Measurements from ENCODE around the gene DIP2A. TPM values are rescaled to one million over a fixed set of nuclear protein-coding genes. Genes with fewer than 3 reads are reported as not detected.

The DIP2A gene
- polyA plus RNA-seq, 1 donor from 2014 or later: 45.0 TPM

DNA sequence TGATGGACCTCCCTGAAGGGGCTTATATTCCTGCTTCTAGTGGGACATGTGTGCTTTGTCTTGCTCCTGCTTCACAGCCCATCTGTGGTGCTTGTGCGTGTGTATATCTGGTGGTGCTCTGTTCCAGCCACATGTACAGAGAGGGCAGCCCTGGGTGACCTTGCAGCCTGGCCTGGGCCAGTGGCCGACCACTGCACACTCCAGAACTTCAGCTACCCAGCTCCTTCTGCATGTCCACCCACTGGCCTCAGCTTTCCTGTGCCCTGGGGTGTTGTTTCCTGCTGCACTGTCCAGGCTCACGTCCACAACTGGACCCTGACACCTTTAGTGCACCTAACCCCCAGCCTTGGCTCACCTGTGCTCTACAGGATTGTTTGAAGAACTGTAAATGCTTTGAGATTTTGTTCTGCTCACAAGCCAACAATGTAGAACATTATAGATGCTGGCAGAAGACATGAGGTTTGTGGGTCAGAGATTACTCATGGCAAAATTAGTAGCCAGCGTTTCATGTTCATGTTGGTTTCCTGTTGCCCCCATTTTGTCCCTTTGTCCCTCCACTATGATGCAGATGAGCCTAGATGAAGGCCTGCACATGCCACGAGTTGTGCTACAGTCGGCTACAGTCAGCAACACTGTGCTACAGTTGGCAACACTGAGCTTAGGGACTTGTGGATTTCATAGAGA is 151.5 kb downstream of the DIP2A start:
- Histone ChIP-seq H4K20me1 (ENCODE audit: insufficient read depth) (no peaks in the 10 kb centered on the region), H3K4me2 (ENCODE audit: low read length) (no peak overlapping the region), H3K79me2 (replicated peaks; ENCODE audit: insufficient read depth, low read length) (no peaks in the 10 kb centered on the region), H2AFZ (ENCODE audit: low read depth, low read length) (no peak overlapping the region), H3K9me3 (ENCODE audit: low read length) (no peaks in the 10 kb centered on the region), H3K27me3 (ENCODE audit: insufficient read depth, low read depth, low read length) (no peaks in the 10 kb centered on the region), H3K27ac (ENCODE audit: low read length) (no peak overlapping the region), H3F3A (ENCODE audit: insufficient read depth, low read length, poor library complexity, severe bottlenecking) (no peaks in the 10 kb centered on the region), H3K9me2 (ENCODE audit: insufficient read depth, low read length) (no peaks in the 10 kb centered on the region), H3K4me3 (ENCODE audit: low read length) (no peak overlapping the region), H3K36me3 (ENCODE audit: insufficient read depth, low read length) (no peaks in the 10 kb centered on the region), H3K9ac (ENCODE audit: low read length) (no peak overlapping the region)
- TF ChIP-seq TAF1 (IDR thresholded peaks at IDR 0.05; ENCODE audit: low read depth) (no peak), POLR2AphosphoS5 (IDR thresholded peaks at IDR 0.05) (no peak), RAD21 (conservative IDR thresholded peaks at IDR 0.05) (no peak), EP300 (conservative IDR thresholded peaks at IDR 0.05; ENCODE audit: poor library complexity, severe bottlenecking) (no peak), SMC3 (conservative IDR thresholded peaks at IDR 0.05; ENCODE audit: poor library complexity) (no peak), MXI1 (conservative IDR thresholded peaks at IDR 0.05; ENCODE audit: poor library complexity, severe bottlenecking) (no peak), EZH2 (IDR thresholded peaks at IDR 0.05; ENCODE audit: borderline replicate concordance, insufficient read depth, low read length, poor library complexity, severe bottlenecking) (no peak)
- TF ChIP-seq, protein P1, sequence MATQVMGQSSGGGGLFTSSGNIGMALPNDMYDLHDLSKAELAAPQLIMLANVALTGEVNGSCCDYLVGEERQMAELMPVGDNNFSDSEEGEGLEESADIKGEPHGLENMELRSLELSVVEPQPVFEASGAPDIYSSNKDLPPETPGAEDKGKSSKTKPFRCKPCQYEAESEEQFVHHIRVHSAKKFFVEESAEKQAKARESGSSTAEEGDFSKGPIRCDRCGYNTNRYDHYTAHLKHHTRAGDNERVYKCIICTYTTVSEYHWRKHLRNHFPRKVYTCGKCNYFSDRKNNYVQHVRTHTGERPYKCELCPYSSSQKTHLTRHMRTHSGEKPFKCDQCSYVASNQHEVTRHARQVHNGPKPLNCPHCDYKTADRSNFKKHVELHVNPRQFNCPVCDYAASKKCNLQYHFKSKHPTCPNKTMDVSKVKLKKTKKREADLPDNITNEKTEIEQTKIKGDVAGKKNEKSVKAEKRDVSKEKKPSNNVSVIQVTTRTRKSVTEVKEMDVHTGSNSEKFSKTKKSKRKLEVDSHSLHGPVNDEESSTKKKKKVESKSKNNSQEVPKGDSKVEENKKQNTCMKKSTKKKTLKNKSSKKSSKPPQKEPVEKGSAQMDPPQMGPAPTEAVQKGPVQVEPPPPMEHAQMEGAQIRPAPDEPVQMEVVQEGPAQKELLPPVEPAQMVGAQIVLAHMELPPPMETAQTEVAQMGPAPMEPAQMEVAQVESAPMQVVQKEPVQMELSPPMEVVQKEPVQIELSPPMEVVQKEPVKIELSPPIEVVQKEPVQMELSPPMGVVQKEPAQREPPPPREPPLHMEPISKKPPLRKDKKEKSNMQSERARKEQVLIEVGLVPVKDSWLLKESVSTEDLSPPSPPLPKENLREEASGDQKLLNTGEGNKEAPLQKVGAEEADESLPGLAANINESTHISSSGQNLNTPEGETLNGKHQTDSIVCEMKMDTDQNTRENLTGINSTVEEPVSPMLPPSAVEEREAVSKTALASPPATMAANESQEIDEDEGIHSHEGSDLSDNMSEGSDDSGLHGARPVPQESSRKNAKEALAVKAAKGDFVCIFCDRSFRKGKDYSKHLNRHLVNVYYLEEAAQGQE (IDR thresholded peaks at IDR 0.05; ENCODE audit: borderline replicate concordance): no peak
- TF ChIP-seq, protein P2, sequence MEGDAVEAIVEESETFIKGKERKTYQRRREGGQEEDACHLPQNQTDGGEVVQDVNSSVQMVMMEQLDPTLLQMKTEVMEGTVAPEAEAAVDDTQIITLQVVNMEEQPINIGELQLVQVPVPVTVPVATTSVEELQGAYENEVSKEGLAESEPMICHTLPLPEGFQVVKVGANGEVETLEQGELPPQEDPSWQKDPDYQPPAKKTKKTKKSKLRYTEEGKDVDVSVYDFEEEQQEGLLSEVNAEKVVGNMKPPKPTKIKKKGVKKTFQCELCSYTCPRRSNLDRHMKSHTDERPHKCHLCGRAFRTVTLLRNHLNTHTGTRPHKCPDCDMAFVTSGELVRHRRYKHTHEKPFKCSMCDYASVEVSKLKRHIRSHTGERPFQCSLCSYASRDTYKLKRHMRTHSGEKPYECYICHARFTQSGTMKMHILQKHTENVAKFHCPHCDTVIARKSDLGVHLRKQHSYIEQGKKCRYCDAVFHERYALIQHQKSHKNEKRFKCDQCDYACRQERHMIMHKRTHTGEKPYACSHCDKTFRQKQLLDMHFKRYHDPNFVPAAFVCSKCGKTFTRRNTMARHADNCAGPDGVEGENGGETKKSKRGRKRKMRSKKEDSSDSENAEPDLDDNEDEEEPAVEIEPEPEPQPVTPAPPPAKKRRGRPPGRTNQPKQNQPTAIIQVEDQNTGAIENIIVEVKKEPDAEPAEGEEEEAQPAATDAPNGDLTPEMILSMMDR (IDR thresholded peaks at IDR 0.05; ENCODE audit: poor library complexity, severe bottlenecking): no peak

DNA sequence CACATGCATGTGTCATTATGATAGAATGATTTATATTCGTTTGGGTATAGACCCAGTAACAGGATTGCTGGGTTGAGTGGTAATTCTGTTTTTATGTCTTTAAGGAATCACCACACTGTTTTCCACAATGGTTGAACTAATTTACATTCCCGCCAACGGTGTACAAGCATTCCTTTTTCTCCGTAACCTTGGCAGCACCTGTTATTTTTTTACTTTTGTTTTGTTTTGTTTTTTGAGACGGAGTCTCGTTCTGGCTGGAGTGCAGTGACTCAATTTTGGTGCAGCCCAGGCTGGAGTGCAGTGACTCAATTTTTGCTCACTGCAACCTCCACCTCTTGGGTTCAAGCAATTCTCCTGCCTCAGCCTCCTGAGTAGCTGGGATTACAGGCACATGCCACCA is 154.7 kb downstream of the DIP2A start:
- no peak overlapping the region for H2AFZ ChIP-seq (ENCODE audit: low read depth, low read length)
- no peak overlapping the region for H3K4me2 ChIP-seq (ENCODE audit: low read length)
- H3K79me2 ChIP-seq (replicated peaks; ENCODE audit: insufficient read depth, low read length): no peaks in the 10 kb centered on the region
- H3K9ac ChIP-seq (ENCODE audit: low read length): no peak overlapping the region
- H4K20me1 ChIP-seq (ENCODE audit: insufficient read depth): no peaks in the 10 kb centered on the region
- no peak for TF ChIP-seq RAD21 (conservative IDR thresholded peaks at IDR 0.05)
- no peak for TF ChIP-seq EZH2 (IDR thresholded peaks at IDR 0.05; ENCODE audit: borderline replicate concordance, insufficient read depth, low read length, poor library complexity, severe bottlenecking)
- no peak for TF ChIP-seq EP300 (conservative IDR thresholded peaks at IDR 0.05; ENCODE audit: poor library complexity, severe bottlenecking)
- TF ChIP-seq TAF1 (IDR thresholded peaks at IDR 0.05; ENCODE audit: low read depth): no peak
- no peak for TF ChIP-seq POLR2AphosphoS5 (IDR thresholded peaks at IDR 0.05)
- TF ChIP-seq SMC3 (conservative IDR thresholded peaks at IDR 0.05; ENCODE audit: poor library complexity): no peak
- TF ChIP-seq MXI1 (conservative IDR thresholded peaks at IDR 0.05; ENCODE audit: poor library complexity, severe bottlenecking): no peak
- TF ChIP-seq, protein P2 (IDR thresholded peaks at IDR 0.05; ENCODE audit: poor library complexity, severe bottlenecking): no peak
- TF ChIP-seq, protein P1 (IDR thresholded peaks at IDR 0.05; ENCODE audit: borderline replicate concordance): no peak
- H3K36me3 ChIP-seq (ENCODE audit: insufficient read depth, low read length): no peaks in the 10 kb centered on the region
- no peak overlapping the region for H3K27ac ChIP-seq (ENCODE audit: low read length)
- no peaks in the 10 kb centered on the region for H3K9me2 ChIP-seq (ENCODE audit: insufficient read depth, low read length)
- H3K27me3 ChIP-seq (ENCODE audit: insufficient read depth, low read depth, low read length): no peaks in the 10 kb centered on the region
- no peaks in the 10 kb centered on the region for H3K9me3 ChIP-seq (ENCODE audit: low read length)
- H3K4me3 ChIP-seq (ENCODE audit: low read length): no peak overlapping the region
- no peaks in the 10 kb centered on the region for H3F3A ChIP-seq (ENCODE audit: insufficient read depth, low read length, poor library complexity, severe bottlenecking)
